HepG2 (cell line): ENCODE measurements around the gene PLD6. TPM values are rescaled to one million over a fixed set of nuclear protein-coding genes. Genes with fewer than 3 reads are reported as not detected.

Experiments used
- ARHGAP35 ChIP-seq: sonication (generic); formaldehyde crosslinking; IDR thresholded peaks from 2 replicates; pipeline ENCODE4 v1.9.0; 2022; ENCODE audit warnings: mild to moderate bottlenecking, inconsistent platforms, moderate library complexity, missing genetic modification reagents, borderline replicate concordance
- DNMT3B ChIP-seq: conservative IDR thresholded peaks from 2 replicates; pipeline ENCODE4 v1.6.1; 2016; ENCODE audit warnings: missing biosample characterization, control low read depth
- EZH2 ChIP-seq: conservative IDR thresholded peaks from 2 replicates; pipeline ENCODE4 v1.6.1; 2012; ENCODE audit warnings: mild to moderate bottlenecking, low read depth, low read length, moderate library complexity
- MTA3 ChIP-seq: sonication (generic); formaldehyde crosslinking; IDR thresholded peaks from 2 replicates; pipeline ENCODE4 v1.4.0; 2020; ENCODE audit warnings: missing genetic modification reagents
- NONO ChIP-seq, 2 experiments: fragments of 450-650 bp in 1 of 2; sonication (generic) in 1 of 2; formaldehyde crosslinking in 1 of 2; IDR thresholded peaks in 1 of 2; conservative IDR thresholded peaks in 1 of 2; 2 replicates each; pipeline versions ENCODE4 v1.6.1 to v1.8.0; 2017 to 2022; ENCODE audit warnings: mild to moderate bottlenecking in 1 of 2, missing genetic modification reagents in 1 of 2, moderate library complexity in 1 of 2
- RXRB ChIP-seq: IDR thresholded peaks from 2 replicates; pipeline ENCODE4 v1.6.1; 2016; ENCODE audit warnings: borderline replicate concordance, missing genetic modification reagents, missing compliant biosample characterization
- ZMAT3 ChIP-seq: sonication (generic); formaldehyde crosslinking; conservative IDR thresholded peaks from 2 replicates; pipeline ENCODE4 v1.7.0; 2021; ENCODE audit warnings: missing genetic modification reagents
- ZNF263 ChIP-seq: sonication (generic); formaldehyde crosslinking; IDR thresholded peaks from 2 replicates; pipeline ENCODE4 v1.4.0; 2020; ENCODE audit warnings: missing genetic modification reagents
- ZNF550 ChIP-seq: sonication (generic); formaldehyde crosslinking; IDR thresholded peaks from 2 replicates; pipeline ENCODE4 v1.4.0; 2020; ENCODE audit warnings: mild to moderate bottlenecking, missing genetic modification reagents, borderline replicate concordance
- ZNF552 ChIP-seq: sonication (generic); formaldehyde crosslinking; IDR thresholded peaks from 2 replicates; pipeline ENCODE4 v1.9.0; 2022; ENCODE audit warnings: missing genetic modification reagents, mild to moderate bottlenecking, borderline replicate concordance
- ZNF605 ChIP-seq: sonication (generic); formaldehyde crosslinking; IDR thresholded peaks from 2 replicates; pipeline ENCODE4 v1.8.0; 2022; ENCODE audit warnings: mild to moderate bottlenecking, missing genetic modification reagents
- ZNF737 ChIP-seq: sonication (generic); formaldehyde crosslinking; IDR thresholded peaks from 2 replicates; pipeline ENCODE4 v1.5.0; 2020; ENCODE audit warnings: missing genetic modification reagents, mild to moderate bottlenecking, borderline replicate concordance
- polyA plus RNA-seq, 8 experiments: library from polyadenylated mRNA; depleted of rRNA in 3 of 8; stranded (reverse) in 7 of 8; unstranded in 1 of 8; fragments of >200 nt; fragmentation: Illumina TruSeq in 4 of 8; extraction: Trizol in 4 of 8; gene quantifications; 2 replicates each; pipeline versions ENCODE4 v1.2.1 to v1.2.3, GENCODE V29; 2011 to 2016; ENCODE audit warnings: low read depth in 4 of 8, missing spikeins in 1 of 8, mixed read lengths in 1 of 8; ENCODE audit not compliant: insufficient read depth in 1 of 8
- total RNA-seq, 5 experiments: library from RNA; depleted of rRNA; stranded (reverse); fragments of >200 nt; fragmentation: Illumina TruSeq; extraction: Trizol; gene quantifications; 2 replicates each; pipeline ENCODE4 v1.2.3, GENCODE V29; 2016; ENCODE audit warnings: low read depth in 1 of 5
- TF ChIP-seq, protein P1 (sequence below): sonication (generic); formaldehyde crosslinking; IDR thresholded peaks from 2 replicates; pipeline ENCODE4 v1.5.0; 2020; ENCODE audit warnings: mild to moderate bottlenecking, missing genetic modification reagents, borderline replicate concordance
- TF ChIP-seq, protein P2 (sequence below): sonication (generic); formaldehyde crosslinking; IDR thresholded peaks from 2 replicates; pipeline ENCODE4 v1.8.0; 2022; ENCODE audit warnings: mild to moderate bottlenecking, missing genetic modification reagents, moderate library complexity
- TF ChIP-seq, protein P3 (sequence below): IDR thresholded peaks from 2 replicates; pipeline ENCODE4 v1.6.1; 2016; ENCODE audit warnings: missing compliant biosample characterization, missing genetic modification reagents, borderline replicate concordance
- TF ChIP-seq, protein P4 (sequence below): IDR thresholded peaks from 2 replicates; pipeline ENCODE4 v1.6.1; 2012; ENCODE audit warnings: low read depth, low read length, improper control_type of control experiment

The PLD6 gene
- total and polyA plus RNA-seq, 2 of the 13 experiments (the other 11 are each of a cell fraction or from before 2014, with no cell fraction given), result 5.2 to 11.4 TPM

DNA sequence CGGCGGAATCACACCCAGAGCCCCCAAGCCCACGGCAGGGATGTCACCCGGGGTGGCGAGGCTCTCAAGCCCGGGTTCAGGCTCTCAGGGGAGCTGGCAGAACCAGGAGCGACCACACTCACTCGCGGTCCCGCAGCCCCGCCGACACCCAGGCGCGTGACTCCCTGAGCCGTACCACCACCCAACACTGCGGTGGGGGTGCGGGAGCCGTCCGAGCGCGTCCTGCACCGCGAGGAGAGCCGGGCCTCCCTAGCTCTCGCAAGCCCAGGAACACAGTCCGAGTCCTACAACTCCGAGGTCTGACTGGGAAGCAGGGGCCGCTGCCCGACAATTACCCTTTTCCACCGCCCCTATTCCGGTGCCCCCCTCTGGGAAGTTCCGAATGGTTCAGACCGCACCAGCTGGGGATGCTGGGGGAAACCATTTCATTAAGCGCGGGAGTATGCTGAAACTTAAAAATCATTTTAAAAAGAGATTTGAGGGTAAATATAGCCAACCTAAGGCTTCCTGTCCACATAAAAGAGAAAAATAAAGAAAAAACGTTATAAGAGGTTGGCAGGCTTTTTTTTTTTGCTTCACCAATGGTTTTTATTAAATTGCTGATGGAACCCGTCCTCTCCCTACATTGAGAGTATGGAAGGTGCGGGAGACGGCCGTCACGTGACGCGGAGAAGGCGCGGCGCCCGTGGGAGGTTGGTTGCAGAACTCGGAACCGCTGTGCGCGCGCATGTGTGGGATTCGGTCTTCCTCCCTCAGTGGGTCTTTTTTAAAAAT is 31.1 kb upstream of the PLD6 start, which contains the start of gene FLCN (continued):
- TF ChIP-seq, protein P1, sequence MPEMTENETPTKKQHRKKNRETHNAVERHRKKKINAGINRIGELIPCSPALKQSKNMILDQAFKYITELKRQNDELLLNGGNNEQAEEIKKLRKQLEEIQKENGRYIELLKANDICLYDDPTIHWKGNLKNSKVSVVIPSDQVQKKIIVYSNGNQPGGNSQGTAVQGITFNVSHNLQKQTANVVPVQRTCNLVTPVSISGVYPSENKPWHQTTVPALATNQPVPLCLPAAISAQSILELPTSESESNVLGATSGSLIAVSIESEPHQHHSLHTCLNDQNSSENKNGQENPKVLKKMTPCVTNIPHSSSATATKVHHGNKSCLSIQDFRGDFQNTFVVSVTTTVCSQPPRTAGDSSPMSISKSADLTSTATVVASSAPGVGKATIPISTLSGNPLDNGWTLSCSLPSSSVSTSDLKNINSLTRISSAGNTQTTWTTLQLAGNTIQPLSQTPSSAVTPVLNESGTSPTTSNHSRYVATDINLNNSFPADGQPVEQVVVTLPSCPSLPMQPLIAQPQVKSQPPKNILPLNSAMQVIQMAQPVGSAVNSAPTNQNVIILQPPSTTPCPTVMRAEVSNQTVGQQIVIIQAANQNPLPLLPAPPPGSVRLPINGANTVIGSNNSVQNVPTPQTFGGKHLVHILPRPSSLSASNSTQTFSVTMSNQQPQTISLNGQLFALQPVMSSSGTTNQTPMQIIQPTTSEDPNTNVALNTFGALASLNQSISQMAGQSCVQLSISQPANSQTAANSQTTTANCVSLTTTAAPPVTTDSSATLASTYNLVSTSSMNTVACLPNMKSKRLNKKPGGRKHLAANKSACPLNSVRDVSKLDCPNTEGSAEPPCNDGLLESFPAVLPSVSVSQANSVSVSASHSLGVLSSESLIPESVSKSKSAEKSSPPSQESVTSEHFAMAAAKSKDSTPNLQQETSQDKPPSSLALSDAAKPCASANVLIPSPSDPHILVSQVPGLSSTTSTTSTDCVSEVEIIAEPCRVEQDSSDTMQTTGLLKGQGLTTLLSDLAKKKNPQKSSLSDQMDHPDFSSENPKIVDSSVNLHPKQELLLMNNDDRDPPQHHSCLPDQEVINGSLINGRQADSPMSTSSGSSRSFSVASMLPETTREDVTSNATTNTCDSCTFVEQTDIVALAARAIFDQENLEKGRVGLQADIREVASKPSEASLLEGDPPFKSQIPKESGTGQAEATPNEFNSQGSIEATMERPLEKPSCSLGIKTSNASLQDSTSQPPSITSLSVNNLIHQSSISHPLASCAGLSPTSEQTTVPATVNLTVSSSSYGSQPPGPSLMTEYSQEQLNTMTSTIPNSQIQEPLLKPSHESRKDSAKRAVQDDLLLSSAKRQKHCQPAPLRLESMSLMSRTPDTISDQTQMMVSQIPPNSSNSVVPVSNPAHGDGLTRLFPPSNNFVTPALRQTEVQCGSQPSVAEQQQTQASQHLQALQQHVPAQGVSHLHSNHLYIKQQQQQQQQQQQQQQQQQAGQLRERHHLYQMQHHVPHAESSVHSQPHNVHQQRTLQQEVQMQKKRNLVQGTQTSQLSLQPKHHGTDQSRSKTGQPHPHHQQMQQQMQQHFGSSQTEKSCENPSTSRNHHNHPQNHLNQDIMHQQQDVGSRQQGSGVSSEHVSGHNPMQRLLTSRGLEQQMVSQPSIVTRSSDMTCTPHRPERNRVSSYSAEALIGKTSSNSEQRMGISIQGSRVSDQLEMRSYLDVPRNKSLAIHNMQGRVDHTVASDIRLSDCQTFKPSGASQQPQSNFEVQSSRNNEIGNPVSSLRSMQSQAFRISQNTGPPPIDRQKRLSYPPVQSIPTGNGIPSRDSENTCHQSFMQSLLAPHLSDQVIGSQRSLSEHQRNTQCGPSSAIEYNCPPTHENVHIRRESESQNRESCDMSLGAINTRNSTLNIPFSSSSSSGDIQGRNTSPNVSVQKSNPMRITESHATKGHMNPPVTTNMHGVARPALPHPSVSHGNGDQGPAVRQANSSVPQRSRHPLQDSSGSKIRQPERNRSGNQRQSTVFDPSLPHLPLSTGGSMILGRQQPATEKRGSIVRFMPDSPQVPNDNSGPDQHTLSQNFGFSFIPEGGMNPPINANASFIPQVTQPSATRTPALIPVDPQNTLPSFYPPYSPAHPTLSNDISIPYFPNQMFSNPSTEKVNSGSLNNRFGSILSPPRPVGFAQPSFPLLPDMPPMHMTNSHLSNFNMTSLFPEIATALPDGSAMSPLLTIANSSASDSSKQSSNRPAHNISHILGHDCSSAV, result no peak
- TF ChIP-seq ZMAT3 (CRISPR knock-in tag) (no peak), ZNF737 (CRISPR knock-in tag) (no peak), DNMT3B (CRISPR knock-in tag) (peak; percentile 15; the same call in 1 of the 2 replicates), ZNF552 (no peak), ZNF605 (CRISPR knock-in tag) (peak; percentile 74), RXRB (CRISPR knock-in tag) (no peak), NONO (IDR thresholded peaks at IDR 0.05) (peak; percentile 76; the same call in 1 of the 2 replicates), NONO (CRISPR knock-in tag; conservative IDR thresholded peaks at IDR 0.05) (peak; percentile 77), ZNF263 (CRISPR knock-in tag) (no peak), ZNF550 (CRISPR knock-in tag) (no peak), EZH2 (no peak), ARHGAP35 (0 out of 2 replicates have a peak, but pooled peaks have one; percentile 79), MTA3 (CRISPR knock-in tag) (no peak)
- TF ChIP-seq, protein P2, sequence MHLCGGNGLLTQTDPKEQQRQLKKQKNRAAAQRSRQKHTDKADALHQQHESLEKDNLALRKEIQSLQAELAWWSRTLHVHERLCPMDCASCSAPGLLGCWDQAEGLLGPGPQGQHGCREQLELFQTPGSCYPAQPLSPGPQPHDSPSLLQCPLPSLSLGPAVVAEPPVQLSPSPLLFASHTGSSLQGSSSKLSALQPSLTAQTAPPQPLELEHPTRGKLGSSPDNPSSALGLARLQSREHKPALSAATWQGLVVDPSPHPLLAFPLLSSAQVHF, result 0 out of 2 replicates have a peak, but pooled peaks have one; percentile 64
- TF ChIP-seq, protein P3, sequence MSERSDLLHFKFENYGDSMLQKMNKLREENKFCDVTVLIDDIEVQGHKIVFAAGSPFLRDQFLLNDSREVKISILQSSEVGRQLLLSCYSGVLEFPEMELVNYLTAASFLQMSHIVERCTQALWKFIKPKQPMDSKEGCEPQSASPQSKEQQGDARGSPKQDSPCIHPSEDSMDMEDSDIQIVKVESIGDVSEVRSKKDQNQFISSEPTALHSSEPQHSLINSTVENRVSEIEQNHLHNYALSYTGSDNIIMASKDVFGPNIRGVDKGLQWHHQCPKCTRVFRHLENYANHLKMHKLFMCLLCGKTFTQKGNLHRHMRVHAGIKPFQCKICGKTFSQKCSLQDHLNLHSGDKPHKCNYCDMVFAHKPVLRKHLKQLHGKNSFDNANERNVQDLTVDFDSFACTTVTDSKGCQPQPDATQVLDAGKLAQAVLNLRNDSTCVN (CRISPR knock-in tag), result 0 out of 2 replicates have a peak, but pooled peaks have one; percentile 72
- TF ChIP-seq, protein P4, sequence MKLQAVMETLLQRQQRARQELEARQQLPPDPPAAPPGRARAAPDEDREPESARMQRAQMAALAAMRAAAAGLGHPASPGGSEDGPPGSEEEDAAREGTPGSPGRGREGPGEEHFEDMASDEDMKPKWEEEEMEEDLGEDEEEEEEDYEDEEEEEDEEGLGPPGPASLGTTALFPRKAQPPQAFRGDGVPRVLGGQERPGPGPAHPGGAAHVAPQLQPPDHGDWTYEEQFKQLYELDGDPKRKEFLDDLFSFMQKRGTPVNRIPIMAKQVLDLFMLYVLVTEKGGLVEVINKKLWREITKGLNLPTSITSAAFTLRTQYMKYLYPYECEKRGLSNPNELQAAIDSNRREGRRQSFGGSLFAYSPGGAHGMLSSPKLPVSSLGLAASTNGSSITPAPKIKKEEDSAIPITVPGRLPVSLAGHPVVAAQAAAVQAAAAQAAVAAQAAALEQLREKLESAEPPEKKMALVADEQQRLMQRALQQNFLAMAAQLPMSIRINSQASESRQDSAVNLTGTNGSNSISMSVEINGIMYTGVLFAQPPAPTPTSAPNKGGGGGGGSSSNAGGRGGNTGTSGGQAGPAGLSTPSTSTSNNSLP, result peak; percentile 42; the same call in 1 of the 2 replicates
